Renal cortex interstitium (tissue), 11 donors: Measurements from ENCODE around the gene WBP11. TPM values are rescaled to one million over a fixed set of nuclear protein-coding genes. Genes with fewer than 3 reads are reported as not detected.
"Not testable (repeated sequence)": the region's sequence is repeated elsewhere in the genome, so short reads cannot be mapped to it uniquely, and the experiment has no call there.

Experiments used
- DNase-seq, 11 donors: peaks; one replicate each; pipeline ENCODE4 v3.0.0-alpha.2; 2013; ENCODE audit warnings: low read depth in 9 of 11, low spot score in 4 of 11; ENCODE audit errors: extremely low read depth in 1 of 11
- polyA plus RNA-seq, 3 donors: library from polyadenylated mRNA; unstranded; fragments of 120-200 nt; gene quantifications; one replicate each; pipeline ENCODE4 v1.2.1, GENCODE V29; 2013; ENCODE audit not compliant: insufficient read length in 3 of 3

WBP11 gene
- polyA plus RNA-seq, 3 donors = 96.1 to 135 (median 114) TPM

DNA sequence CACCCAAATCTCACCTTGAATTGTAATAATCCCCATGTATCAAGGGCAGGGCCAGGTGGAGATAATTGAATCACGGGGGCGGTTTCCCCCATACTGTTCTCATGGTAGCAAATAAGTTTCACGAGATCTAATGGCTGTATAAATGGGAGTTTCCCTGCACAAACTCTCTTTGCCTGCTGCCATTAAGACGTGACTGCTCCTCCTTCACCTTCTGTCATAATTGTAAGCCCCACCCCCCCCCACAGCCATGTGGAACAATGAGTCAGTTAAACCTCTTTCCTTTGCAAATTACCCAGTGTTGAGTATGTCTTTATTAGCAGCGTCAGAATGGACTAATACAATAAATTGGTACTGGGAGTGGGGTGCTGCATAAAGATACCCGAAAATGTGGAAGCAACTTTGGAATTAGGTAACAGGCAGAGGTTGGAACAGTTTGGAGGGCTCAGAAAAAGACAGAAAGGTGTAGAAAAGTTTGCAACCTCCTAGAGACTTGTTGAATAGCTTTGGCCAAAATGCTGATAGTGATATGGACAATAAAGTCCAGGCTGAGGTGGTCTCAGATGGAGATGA lies 43.5 kb downstream of the WBP11 start:
- not testable (repeated sequence) for DNase-seq

DNA sequence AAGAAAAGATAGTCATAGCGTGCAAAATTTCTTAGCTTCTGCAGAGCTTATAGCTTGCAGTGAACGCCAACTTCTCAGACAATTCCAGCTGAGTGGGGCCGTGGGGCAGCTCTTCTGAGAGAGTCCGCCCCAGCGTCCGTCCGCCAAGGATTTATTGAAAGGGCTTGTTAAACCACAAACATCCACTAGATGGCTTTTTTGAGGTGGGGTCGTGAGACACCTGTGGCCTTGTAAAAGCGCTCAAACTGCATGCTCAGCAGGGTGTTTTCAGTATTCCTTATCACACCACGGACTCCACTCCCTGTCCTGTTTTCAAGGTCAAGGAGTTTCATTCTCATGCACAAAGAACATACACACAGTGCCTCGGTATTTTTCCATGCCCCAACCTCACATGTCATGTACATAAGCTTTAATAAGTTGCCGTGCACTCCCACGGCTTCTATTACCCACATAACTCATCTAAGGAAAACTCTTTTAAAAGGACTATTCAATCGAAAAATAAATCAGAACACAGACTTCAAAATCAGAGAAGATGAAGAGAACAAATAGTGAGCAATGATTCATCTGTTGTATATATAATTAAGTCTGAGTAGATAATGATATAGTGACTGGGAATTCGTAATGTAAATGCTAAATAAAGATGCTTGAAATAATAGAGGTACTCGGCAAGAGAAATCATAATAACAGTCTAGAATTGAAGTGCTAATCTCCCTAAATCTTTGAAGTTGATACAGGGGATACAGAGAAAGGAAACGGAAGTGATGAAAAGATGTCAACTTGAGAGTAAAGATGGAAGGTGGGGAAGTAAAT lies 46.7 kb downstream of the WBP11 start:
- no peak for DNase-seq

DNA sequence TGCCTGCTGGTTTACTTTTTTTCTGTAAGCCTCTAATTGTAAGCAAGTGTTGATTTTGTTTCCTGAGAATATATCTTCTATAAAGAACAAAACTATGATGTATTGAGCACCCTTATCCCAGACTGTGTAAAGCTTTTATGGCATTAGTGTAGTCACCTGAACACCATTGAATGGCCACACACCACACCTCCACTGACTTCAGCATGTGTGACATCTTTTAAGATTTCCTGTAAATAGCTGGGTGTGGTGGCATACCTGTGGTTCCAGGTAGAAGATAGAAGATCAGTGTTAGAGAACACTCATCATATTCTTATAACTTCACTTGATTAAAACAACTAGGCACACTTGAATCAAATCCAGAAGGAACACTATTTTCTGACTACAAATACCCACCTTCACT lies 51.3 kb downstream of the WBP11 start:
- DNase-seq = no peak

DNA sequence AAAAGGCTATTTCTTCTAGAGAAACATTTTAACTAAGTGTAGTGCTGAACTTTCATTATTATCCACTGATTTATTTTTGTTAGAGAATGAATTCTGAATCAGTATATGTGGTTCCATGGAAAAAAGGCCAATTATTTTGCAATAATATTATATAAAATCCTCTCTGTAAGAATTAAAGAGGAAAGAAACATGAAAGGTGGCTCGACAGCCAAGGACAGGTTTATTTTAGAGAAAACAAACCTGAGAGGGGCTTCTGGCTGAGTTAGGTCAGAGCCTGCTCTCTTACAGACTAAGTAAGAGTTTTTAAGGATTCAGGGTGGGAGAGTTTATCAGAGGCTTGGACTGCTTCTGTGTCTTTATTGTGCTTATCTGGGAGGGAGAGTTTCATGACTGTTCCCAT lies 60.2 kb downstream of the WBP11 start:
- no peak for DNase-seq

- DNase-seq = no peak
These were observed 61.3 kb downstream of the WBP11 start for GRCh38 chr12:14741942-14742341.

- DNase-seq = no peak
These were observed 62.1 kb downstream of the WBP11 start for GRCh38 chr12:14741153-14741552.

DNA sequence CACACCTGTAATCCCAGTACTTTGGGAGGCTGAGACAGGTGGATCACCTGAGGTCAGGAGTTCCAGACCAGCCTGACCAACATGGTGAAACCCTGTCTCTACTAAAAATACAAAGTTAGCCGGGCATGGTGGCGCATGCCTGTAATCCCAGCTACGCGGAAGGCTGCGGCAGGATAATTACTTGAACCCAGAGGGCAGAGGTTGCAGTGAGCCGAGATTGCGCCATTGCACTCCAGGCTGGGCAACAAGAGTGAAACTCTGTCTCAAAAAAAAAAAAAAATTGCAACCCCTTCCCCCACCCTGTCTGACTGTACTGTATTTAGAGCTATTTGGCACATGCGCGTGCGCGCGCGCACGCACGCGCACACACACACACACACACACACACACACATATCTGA lies 66.8 kb downstream of the WBP11 start:
- DNase-seq = not testable (repeated sequence)

Other genes starting within 250 kb of the WBP11 start
- gene PLBD1, start 235.6 kb downstream of the WBP11 start, polyA plus RNA-seq = 10 to 100 TPM; 40.7 to 50.1 (median 46.6) TPM
- gene GUCY2C, start 106.9 kb downstream of the WBP11 start, polyA plus RNA-seq = under 1 TPM; 0.47 to 0.86 (median 0.51) TPM
- gene C12orf60, start 192 bp upstream of the WBP11 start, polyA plus RNA-seq = 1 to 10 TPM; 4.4 to 5.3 (median 4.8) TPM
- 1 to 10 TPM; 2.2 to 2.7 (median 2.3) TPM for gene SMCO3, start 10.7 kb upstream of the WBP11 start, polyA plus RNA-seq
- under 1 TPM; 0.21 to 0.34 (median 0.22) TPM for gene ART4, start 40.0 kb upstream of the WBP11 start, polyA plus RNA-seq
- 10 to 100 TPM; 40.5 to 56.9 (median 42.6) TPM for gene MGP, start 82.4 kb upstream of the WBP11 start, polyA plus RNA-seq
- gene ERP27, start 135.1 kb upstream of the WBP11 start, polyA plus RNA-seq = 10 to 100 TPM; 25.0 to 33.9 (median 26.3) TPM
- 10 to 100 TPM; 51.0 to 60.0 (median 53.3) TPM for gene ARHGDIB, start 158.1 kb upstream of the WBP11 start, polyA plus RNA-seq
- gene PDE6H, start 169.6 kb upstream of the WBP11 start, polyA plus RNA-seq = not detected